Caco-2 (cell line): Measurements from ENCODE around the gene MAST4. TPM values are rescaled to one million over a fixed set of nuclear protein-coding genes. Genes with fewer than 3 reads are reported as not detected.

Source experiments
- BruUV-seq: library from RNA; stranded (reverse); fragments of 400-500 nt; replicated peaks from 2 replicates; lab custom pipeline; 2021; lab: Mats Ljungman, UMichigan
- CTCF ChIA-PET: fragments of 300-600 bp; sonication (Branson Sonifier 250); formaldehyde crosslinking; loops from one replicate; lab custom pipeline; 2022; ENCODE audit warnings: antibody characterized with exemption; lab: Charles Lee
- POLR2A ChIA-PET: fragments of 300-600 bp; sonication (Branson Sonifier 250); formaldehyde crosslinking; loops from one replicate; lab custom pipeline; 2022; ENCODE audit warnings: antibody characterized with exemption; lab: Charles Lee
- DNase-seq, 2 experiments: peaks; one replicate each; pipeline versions ENCODE4 v3.0.0 to v3.0.0-alpha.2; 2020 to 2022
- H3K27me3 ChIP-seq: replicated peaks from 2 replicates; pipeline ENCODE4 v1.6.0; 2011; ENCODE audit warnings: low read length; ENCODE audit not compliant: control insufficient read depth, insufficient read depth
- H3K36me3 ChIP-seq: 2 replicates; pipeline ENCODE4 v1.5.1; 2011; ENCODE audit warnings: low read length; ENCODE audit not compliant: control insufficient read depth, insufficient read depth
- H3K4me1 ChIP-seq: fragments of 250-450 bp; sonication (Bioruptor Pico); 2 replicates; pipeline ENCODE4 v1.5.1; 2020; ENCODE audit warnings: mild to moderate bottlenecking
- H3K4me3 ChIP-seq: 2 replicates; pipeline ENCODE4 v1.5.1; 2011; ENCODE audit warnings: low read depth, mild to moderate bottlenecking, control low read depth, low read length
- H3K9me3 ChIP-seq: fragments of 250-450 bp; sonication (Bioruptor Pico); 2 replicates; pipeline ENCODE4 v1.5.1; 2020; ENCODE audit warnings: mild to moderate bottlenecking, moderate library complexity
- H3K27ac Mint-ChIP-seq: one replicate; pipeline ENCODE4 v1.8.0; 2022; ENCODE audit warnings: mixed read lengths; ENCODE audit not compliant: unreplicated experiment
- H3K27me3 Mint-ChIP-seq: one replicate; pipeline ENCODE4 v1.8.0; 2022; ENCODE audit warnings: mixed read lengths; ENCODE audit not compliant: insufficient read depth, unreplicated experiment
- H3K36me3 Mint-ChIP-seq: one replicate; pipeline ENCODE4 v1.8.0; 2022; ENCODE audit warnings: mild to moderate bottlenecking, mixed read lengths; ENCODE audit not compliant: insufficient read depth, unreplicated experiment
- H3K4me1 Mint-ChIP-seq: one replicate; pipeline ENCODE4 v1.8.0; 2022; ENCODE audit warnings: low read depth, mixed read lengths; ENCODE audit not compliant: unreplicated experiment
- H3K4me3 Mint-ChIP-seq: one replicate; pipeline ENCODE4 v1.8.0; 2022; ENCODE audit warnings: mild to moderate bottlenecking, moderate library complexity, mixed read lengths; ENCODE audit not compliant: unreplicated experiment
- H3K9me3 Mint-ChIP-seq: one replicate; pipeline ENCODE4 v1.8.0; 2022; ENCODE audit warnings: mixed read lengths; ENCODE audit not compliant: unreplicated experiment
- CTCF ChIP-seq, 2 experiments: fragments of 200-600 bp in 1 of 2; IDR thresholded peaks; 1 replicate in 1 of 2; 2 replicates in 1 of 2; pipeline versions ENCODE4 v1.5.1 to v1.8.0; 2011 to 2022; ENCODE audit warnings: antibody characterized with exemption in 1 of 2, control low read depth in 1 of 2, inconsistent platforms in 1 of 2, low read depth in 1 of 2, low read length in 1 of 2, mild to moderate bottlenecking in 1 of 2, moderate library complexity in 1 of 2; ENCODE audit not compliant: insufficient read depth in 1 of 2, severe bottlenecking in 1 of 2, unreplicated experiment in 1 of 2
- intact Hi-C: fragments of 100-400 bp; cut with micrococcal nuclease; formaldehyde crosslinking; loops from one replicate; pipeline ENCODE4 v1.10.0; 2022; ENCODE audit not compliant: unreplicated experiment
- total RNA-seq: library from RNA; stranded (reverse); gene quantifications from 2 replicates; pipeline ENCODE4 v1.2.3, GENCODE V29; 2022

MAST4 gene
- total RNA-seq, 1 experiment from 2014 or later, result 17.8 TPM

GRCh38 chr5:67164856-67165525 lies 568.8 kb downstream of the MAST4 start:
- Histone ChIP-seq H3K4me1 (no peaks in the 10 kb centered on the region), H3K4me3 (no peak overlapping the region), H3K9me3 (no peaks in the 10 kb centered on the region), H3K27me3 (no peaks in the 10 kb centered on the region), H3K36me3 (no peaks in the 10 kb centered on the region; the same call in 1 of the 2 replicates)
- TF ChIP-seq CTCF (IDR thresholded peaks at IDR 0.05; ENCODE audit: insufficient read depth in 1 of 2, low read depth in 1 of 2, low read length in 1 of 2, severe bottlenecking in 1 of 2, unreplicated experiment in 1 of 2), result no peak
- no TSS peak for BruUV-seq
- no peak overlapping the region for H3K27ac Mint-ChIP-seq
- H3K9me3 Mint-ChIP-seq, result no peaks in the 10 kb centered on the region
- POLR2A ChIA-PET, result no interaction called here
- peaks cover 53% of the 10 kb centered on the region for H3K36me3 Mint-ChIP-seq
- intact Hi-C loops, result no loop called here
- H3K4me1 Mint-ChIP-seq, result no peaks in the 10 kb centered on the region
- no peak overlapping the region for H3K4me3 Mint-ChIP-seq
- CTCF ChIA-PET, result no interaction called here
- no peak for DNase-seq
- H3K27me3 Mint-ChIP-seq, result no peaks in the 10 kb centered on the region

DNA sequence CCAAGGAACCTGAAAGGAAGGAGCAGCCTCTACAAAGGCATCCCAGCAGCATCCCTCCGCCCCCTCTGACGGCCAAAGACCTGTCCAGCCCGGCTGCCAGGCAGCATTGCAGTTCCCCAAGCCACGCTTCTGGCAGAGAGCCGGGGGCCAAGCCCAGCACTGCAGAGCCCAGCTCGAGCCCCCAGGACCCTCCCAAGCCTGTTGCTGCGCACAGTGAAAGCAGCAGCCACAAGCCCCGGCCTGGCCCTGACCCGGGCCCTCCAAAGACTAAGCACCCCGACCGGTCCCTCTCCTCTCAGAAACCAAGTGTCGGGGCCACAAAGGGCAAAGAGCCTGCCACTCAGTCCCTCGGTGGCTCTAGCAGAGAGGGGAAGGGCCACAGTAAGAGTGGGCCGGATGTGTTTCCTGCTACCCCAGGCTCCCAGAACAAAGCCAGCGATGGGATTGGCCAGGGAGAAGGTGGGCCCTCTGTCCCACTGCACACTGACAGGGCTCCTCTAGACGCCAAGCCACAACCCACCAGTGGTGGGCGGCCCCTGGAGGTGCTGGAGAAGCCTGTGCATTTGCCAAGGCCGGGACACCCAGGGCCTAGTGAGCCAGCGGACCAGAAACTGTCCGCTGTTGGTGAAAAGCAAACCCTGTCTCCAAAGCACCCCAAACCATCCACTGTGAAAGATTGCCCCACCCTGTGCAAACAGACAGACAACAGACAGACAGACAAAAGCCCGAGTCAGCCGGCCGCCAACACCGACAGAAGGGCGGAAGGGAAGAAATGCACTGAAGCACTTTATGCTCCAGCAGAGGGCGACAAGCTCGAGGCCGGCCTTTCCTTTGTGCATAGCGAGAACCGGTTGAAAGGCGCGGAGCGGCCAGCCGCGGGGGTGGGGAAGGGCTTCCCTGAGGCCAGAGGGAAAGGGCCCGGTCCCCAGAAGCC lies 569.6 kb downstream of the MAST4 start:
- Histone ChIP-seq H3K4me1 (no peaks in the 10 kb centered on the region), H3K36me3 (no peaks in the 10 kb centered on the region; the same call in 1 of the 2 replicates), H3K9me3 (no peaks in the 10 kb centered on the region), H3K4me3 (no peak overlapping the region), H3K27me3 (no peaks in the 10 kb centered on the region)
- intact Hi-C loops, result no loop called here
- no peak overlapping the region for H3K4me3 Mint-ChIP-seq
- peak in 1 of 2 experiments; percentile 31 for DNase-seq
- ChIA-PET POLR2A (no interaction called here), CTCF (interaction anchor here (0.7 to 0.8 kb wide), 2 partner anchors 43 to 53 kb away, joined by 4 to 5 read pairs; no protein-coding TSS in a partner anchor)
- BruUV-seq, result no TSS peak
- TF ChIP-seq CTCF (IDR thresholded peaks at IDR 0.05; ENCODE audit: insufficient read depth in 1 of 2, low read depth in 1 of 2, low read length in 1 of 2, severe bottlenecking in 1 of 2, unreplicated experiment in 1 of 2), result peak; percentile 18 to 27
- no peaks in the 10 kb centered on the region for H3K9me3 Mint-ChIP-seq
- H3K27me3 Mint-ChIP-seq, result no peaks in the 10 kb centered on the region
- no peaks in the 10 kb centered on the region for H3K4me1 Mint-ChIP-seq
- no peak overlapping the region for H3K27ac Mint-ChIP-seq
- H3K36me3 Mint-ChIP-seq, result peaks cover 47% of the 10 kb centered on the region
